ENCODE data around the gene OXER1.

DNA sequence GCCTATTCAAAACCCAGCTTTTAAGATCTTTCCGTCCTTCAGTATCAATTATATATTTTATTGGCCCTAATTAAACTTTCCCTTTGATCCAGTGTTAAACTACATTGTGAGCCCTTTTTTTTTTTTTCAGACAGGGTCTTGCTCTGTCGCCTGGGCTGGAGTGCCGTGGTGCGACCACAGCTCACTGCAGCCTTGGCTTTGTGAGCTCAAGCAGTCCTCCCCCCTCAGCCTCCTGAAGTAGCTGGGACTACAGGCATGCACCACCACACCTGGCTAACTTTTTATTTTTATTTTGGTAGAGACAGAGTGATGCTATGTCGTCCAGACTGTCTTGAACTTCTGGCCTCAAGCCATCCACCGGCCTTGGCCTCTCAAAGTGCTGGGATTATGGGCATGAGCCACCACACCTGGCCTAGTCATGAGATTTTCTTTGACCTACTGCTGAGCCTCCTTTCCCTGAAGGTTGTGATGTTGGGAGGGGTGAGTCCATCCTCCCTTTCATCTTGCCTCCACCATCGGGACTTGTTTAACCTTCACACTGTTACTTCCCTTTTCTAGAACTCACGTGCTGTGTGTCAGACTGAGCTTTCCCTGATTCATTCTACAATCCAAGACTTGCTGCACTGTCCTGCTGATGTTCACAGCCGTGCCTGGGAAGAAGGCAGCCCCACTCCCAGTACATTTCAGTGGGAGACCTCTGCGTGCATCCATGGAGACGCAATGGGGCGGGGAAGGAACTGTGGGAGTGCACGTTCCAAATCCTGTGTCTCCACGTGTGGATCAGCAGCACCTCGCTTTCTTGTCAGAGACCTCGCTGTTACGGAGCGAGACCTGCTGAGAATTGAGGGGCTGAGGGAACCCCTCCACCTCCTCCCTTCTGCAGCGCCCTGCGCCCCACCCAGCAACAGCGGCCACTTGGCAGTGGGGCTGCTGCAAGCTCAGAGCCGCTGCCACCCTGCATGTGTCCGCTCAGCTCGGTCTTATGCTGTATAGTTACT, 10.8 kb downstream of the OXER1 start:
- no peak for TF ChIP-seq CTCF (IDR thresholded peaks at IDR 0.05; ENCODE audit: low read depth, low read length)
- TF ChIP-seq MAX (IDR thresholded peaks at IDR 0.05; ENCODE audit: low read depth, low read length), result peak; percentile 77
- no peak for TF ChIP-seq POLR2A (IDR thresholded peaks at IDR 0.05; ENCODE audit: extremely low read depth, insufficient read length)

Data from NB4 (cell line).